ENCODE measurements around the gene LAMA4.

The LAMA4 gene

GRCh38 chr6:112085286-112086065 is 168.9 kb downstream of the LAMA4 start:
- Histone ChIP-seq H3K36me3 (ENCODE audit: insufficient read depth, low read length) (peaks cover 4% of the 10 kb centered on the region; the same call in 1 of the 2 replicates), H3K9ac (ENCODE audit: low read depth, low read length) (no peak overlapping the region), H3K4me1 (ENCODE audit: insufficient read depth, low read length) (no peaks in the 10 kb centered on the region), H3K9me3 (ENCODE audit: control insufficient read depth, insufficient read depth, low read length) (no peaks in the 10 kb centered on the region)

- Histone ChIP-seq H3K9me3 (ENCODE audit: control insufficient read depth, insufficient read depth, low read length) (no peaks in the 10 kb centered on the region), H3K4me1 (ENCODE audit: insufficient read depth, low read length) (no peaks in the 10 kb centered on the region), H3K36me3 (ENCODE audit: insufficient read depth, low read length) (peaks cover 6% of the 10 kb centered on the region; the same call in 1 of the 2 replicates), H3K9ac (ENCODE audit: low read depth, low read length) (no peak overlapping the region)
These were observed 172.8 kb downstream of the LAMA4 start for GRCh38 chr6:112081569-112081968.

GRCh38 chr6:112066606-112067005 is 187.8 kb downstream of the LAMA4 start:
- Histone ChIP-seq H3K4me1 (ENCODE audit: insufficient read depth, low read length) (no peaks in the 10 kb centered on the region), H3K36me3 (ENCODE audit: insufficient read depth, low read length) (no peaks in the 10 kb centered on the region), H3K9ac (ENCODE audit: low read depth, low read length) (no peak overlapping the region), H3K9me3 (ENCODE audit: control insufficient read depth, insufficient read depth, low read length) (no peaks in the 10 kb centered on the region)

- no peak overlapping the region for H3K9ac ChIP-seq (ENCODE audit: low read depth, low read length)
- no peaks in the 10 kb centered on the region for H3K4me1 ChIP-seq (ENCODE audit: insufficient read depth, low read length)
- no peaks in the 10 kb centered on the region for H3K36me3 ChIP-seq (ENCODE audit: insufficient read depth, low read length)
- H3K9me3 ChIP-seq (ENCODE audit: control insufficient read depth, insufficient read depth, low read length) = no peaks in the 10 kb centered on the region
These were observed 188.9 kb downstream of the LAMA4 start for GRCh38 chr6:112065426-112065986.

GRCh38 chr6:112062966-112063365 is 191.4 kb downstream of the LAMA4 start:
- H3K4me1 ChIP-seq (ENCODE audit: insufficient read depth, low read length) = no peaks in the 10 kb centered on the region

GRCh38 chr6:112061605-112062004 is 192.8 kb downstream of the LAMA4 start:
- Histone ChIP-seq H3K9ac (ENCODE audit: low read depth, low read length) (no peak overlapping the region), H3K36me3 (ENCODE audit: insufficient read depth, low read length) (no peaks in the 10 kb centered on the region), H3K9me3 (ENCODE audit: control insufficient read depth, insufficient read depth, low read length) (no peaks in the 10 kb centered on the region), H3K4me1 (ENCODE audit: insufficient read depth, low read length) (no peaks in the 10 kb centered on the region)

More at GRCh38 chr6:112062966-112063365, 191.4 kb downstream of the LAMA4 start:
- H3K9me3 ChIP-seq (ENCODE audit: control insufficient read depth, insufficient read depth, low read length) = no peaks in the 10 kb centered on the region
- no peak overlapping the region for H3K9ac ChIP-seq (ENCODE audit: low read depth, low read length)
- H3K36me3 ChIP-seq (ENCODE audit: insufficient read depth, low read length) = no peaks in the 10 kb centered on the region

All from ES-I3 (cell line).